NCI-H1092 (cell line): Measurements from ENCODE around the gene PTBP1.
"Not testable (repeated sequence)": the region's sequence is repeated elsewhere in the genome, so short reads cannot be mapped to it uniquely, and the experiment has no call there.

Source experiments
- DNase-seq: peaks from one replicate; lab custom pipeline; 2025; lab: John Stamatoyannopoulos, UW

Gene PTBP1

GRCh38 chr19:810883-811489 is 13.7 kb downstream of the PTBP1 start:
- DNase-seq, result no peak

- DNase-seq, result no peak
Observed at GRCh38 chr19:811506-812048, 14.3 kb downstream of the PTBP1 start.

- no peak for DNase-seq
Observed at GRCh38 chr19:812049-812746, 14.9 kb downstream of the PTBP1 start.

GRCh38 chr19:812747-813218 is 15.5 kb downstream of the PTBP1 start:
- DNase-seq, result no peak

GRCh38 chr19:813219-814151 is 16.2 kb downstream of the PTBP1 start:
- no peak for DNase-seq

- no peak for DNase-seq
Observed at GRCh38 chr19:814152-815078, 17.2 kb downstream of the PTBP1 start.

- DNase-seq, result no peak
Observed at GRCh38 chr19:815079-815774, 18.0 kb downstream of the PTBP1 start.

GRCh38 chr19:815775-816499 is 18.7 kb downstream of the PTBP1 start:
- no peak for DNase-seq

GRCh38 chr19:816500-816857 is 19.2 kb downstream of the PTBP1 start:
- no peak for DNase-seq

GRCh38 chr19:820212-820611 is 23.0 kb downstream of the PTBP1 start:
- not testable (repeated sequence) for DNase-seq

GRCh38 chr19:821231-821824 is 24.1 kb downstream of the PTBP1 start:
- no peak for DNase-seq

- DNase-seq, result peak; percentile 18
Observed at GRCh38 chr19:821825-822503, 24.7 kb downstream of the PTBP1 start, which contains the start of gene PLPPR3. TSS of gene PLPPR3 (minus strand) at chr19:821955. CDS start at chr19:821559, 396 bp downstream.

GRCh38 chr19:823565-824121 is 26.4 kb downstream of the PTBP1 start:
- no peak for DNase-seq

- DNase-seq, result no peak
Observed at GRCh38 chr19:824885-825284, 27.6 kb downstream of the PTBP1 start.

- DNase-seq, result no peak
Observed at GRCh38 chr19:825897-826644, 28.8 kb downstream of the PTBP1 start.

- no peak for DNase-seq
Observed at GRCh38 chr19:827314-827709, 30.1 kb downstream of the PTBP1 start.

GRCh38 chr19:827710-828321 is 30.6 kb downstream of the PTBP1 start, which contains the start of gene AZU1:
TSS of gene AZU1 (plus strand) at chr19:827837. CDS start at chr19:827847, 10 bp downstream.
- DNase-seq, result no peak
